ENCODE data around the gene FOXL3.
"Not testable (repeated sequence)": the region's sequence is repeated elsewhere in the genome, so short reads cannot be mapped to it uniquely, and the experiment has no call there.

Gene FOXL3

DNA sequence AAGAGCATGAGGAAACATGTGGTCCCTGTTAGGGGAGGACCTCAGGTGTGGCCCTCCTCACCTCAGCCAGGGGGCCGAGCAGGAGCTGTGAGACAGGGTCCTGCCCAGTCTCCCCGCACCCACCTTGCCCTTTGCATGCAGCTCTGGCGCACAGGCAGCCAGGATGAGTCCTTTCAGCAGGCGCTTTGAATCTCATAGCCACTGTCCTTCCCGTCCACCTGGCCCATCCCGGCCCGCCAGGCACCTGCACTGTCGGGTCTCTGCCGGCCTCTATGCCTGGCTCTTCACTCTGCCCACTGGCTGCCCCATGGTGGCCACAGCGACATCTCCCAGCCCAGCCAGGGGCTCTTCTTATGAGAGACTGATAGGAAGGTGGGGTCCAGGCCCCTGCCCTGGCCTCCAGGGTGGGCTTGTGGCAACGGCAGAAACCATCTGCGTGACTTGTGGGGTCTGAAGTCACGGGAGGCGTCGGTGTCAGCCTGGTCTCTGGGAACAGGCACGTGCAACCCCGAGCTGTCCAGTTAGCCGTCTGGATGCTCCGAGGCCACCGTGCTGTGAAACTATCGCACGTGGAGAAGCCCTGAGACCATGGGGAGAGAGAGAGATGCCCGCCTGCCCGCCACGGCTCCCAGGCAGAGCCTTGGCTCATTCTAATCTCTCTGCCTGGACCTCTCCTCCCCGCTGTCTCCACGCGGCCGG lies 37.4 kb downstream of the FOXL3 start:
- no peak for ATAC-seq

DNA sequence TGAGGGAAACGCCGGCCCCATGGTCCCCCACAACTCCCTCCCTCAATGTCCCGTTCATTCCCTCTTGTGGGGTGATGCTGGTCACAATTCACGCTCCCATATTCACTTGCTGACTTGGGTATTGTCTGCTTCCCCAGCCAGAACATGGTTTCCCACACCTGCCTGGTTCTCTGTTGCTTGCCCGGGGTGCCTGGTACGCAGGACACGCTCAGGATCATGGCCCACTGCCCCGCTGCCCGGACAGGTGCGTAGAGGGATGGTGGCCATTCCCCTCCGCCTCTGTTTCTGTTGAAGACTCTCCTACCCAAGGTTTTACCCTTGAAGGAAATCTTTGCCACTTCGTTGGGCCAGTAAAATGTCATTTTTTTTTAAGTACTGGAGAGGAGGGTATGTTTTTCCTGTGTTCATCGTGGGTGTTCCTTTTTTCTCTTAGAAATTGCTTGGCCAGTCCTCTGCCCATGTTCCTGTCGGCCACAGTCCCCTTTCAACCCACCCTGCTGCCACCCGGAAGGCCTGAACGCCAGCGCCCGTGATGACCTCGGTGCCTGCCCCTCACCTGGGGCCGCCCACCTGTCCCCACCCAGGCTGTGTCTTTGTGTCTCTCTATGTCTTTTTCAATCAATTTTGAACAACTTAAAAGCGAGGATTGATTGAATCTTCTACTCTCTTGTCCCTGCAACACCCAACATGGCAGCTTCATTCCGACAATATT lies 38.2 kb downstream of the FOXL3 start:
- no peak for DNase-seq
- H3K27me3 Mint-ChIP-seq, result no peaks in the 10 kb centered on the region
- no peak for ATAC-seq
- no peak overlapping the region for H3K4me3 Mint-ChIP-seq
- peaks cover 6% of the 10 kb centered on the region for H3K4me1 Mint-ChIP-seq
- H3K9me3 Mint-ChIP-seq, result peaks cover 0 to 10% of the 10 kb centered on the region in 2 donors
- peak overlapping the region in 1 of 2 donors; percentile 71 for H3K27ac Mint-ChIP-seq

More for the DNA sequence above, 37.4 kb downstream of the FOXL3 start:
- DNase-seq, result no peak
- Mint-ChIP-seq H3K9me3 (peaks cover 0 to 10% of the 10 kb centered on the region in 2 donors), H3K4me3 (no peak overlapping the region), H3K27ac (no peak overlapping the region), H3K27me3 (no peaks in the 10 kb centered on the region), H3K4me1 (peaks cover 8% of the 10 kb centered on the region)

DNA sequence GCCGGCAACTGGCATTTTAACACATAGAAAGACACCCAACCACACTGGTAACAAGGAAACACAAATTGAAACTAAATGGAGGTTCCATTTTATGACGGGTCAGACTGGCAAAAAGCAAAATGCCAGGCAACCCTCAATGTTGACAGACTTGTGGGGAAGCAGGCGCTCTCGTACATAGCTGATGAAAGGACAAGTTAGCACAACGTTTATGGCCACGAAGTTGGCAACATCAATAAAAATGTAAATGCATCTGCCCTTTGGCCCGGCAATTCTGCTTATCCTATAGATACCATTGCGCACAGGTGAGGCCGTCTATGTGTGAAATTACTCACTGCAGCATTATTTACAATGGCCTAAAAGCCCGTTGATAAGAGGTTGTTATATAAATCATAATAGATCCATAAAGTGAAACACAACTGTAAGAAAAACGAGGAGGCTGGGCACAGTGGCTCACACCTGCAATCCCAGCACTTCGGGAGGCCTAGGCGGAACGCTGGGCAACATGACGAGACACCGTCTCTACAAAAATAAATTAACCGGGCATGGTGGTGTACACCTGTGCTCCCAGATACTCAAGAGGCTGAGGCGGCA lies 39.8 kb downstream of the FOXL3 start:
- Mint-ChIP-seq H3K4me3 (no peak overlapping the region), H3K27ac (no peak overlapping the region), H3K9me3 (peaks cover 8 to 20% of the 10 kb centered on the region in 2 donors), H3K4me1 (peaks cover 13% of the 10 kb centered on the region), H3K27me3 (no peaks in the 10 kb centered on the region)
- ATAC-seq, result no peak
- DNase-seq, result no peak

DNA sequence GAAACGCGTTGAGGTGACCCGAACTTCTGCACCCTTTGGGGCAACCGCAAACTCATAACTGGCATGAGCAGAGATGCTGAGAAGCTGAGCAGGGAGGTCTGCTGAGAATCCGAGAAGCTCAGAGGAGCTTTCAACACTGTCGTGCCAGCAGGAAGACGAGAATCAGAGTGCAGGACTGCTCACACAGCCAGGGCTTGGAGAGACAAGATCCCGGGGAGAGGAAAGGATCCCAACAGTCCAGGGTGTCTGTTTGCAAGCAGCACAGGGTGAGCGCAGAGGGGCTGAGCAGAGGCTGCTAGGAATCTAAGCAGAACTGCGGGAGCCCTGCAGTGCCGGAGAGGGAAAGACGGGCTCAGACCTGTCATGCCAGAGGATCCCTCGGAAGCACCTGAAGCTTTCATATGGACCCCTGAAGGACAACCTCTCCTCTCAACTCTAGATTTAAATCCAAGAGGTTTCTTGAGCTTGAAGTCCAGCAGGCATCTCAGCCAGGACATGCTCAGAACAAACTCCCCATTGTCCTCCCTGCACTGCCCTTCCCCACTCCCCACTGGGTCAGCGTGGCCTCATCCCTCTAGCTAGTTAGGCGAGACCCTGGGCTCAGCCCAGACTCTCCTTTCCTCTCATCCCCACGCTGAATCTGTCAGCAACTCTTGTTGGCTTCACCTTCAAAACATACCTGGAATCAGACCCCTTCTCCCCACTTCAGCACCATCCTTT lies 40.7 kb downstream of the FOXL3 start:
- peaks cover 12 to 22% of the 10 kb centered on the region in 2 donors for H3K9me3 Mint-ChIP-seq
- peaks cover 11% of the 10 kb centered on the region for H3K4me1 Mint-ChIP-seq
- no peak overlapping the region for H3K27ac Mint-ChIP-seq
- no peaks in the 10 kb centered on the region for H3K27me3 Mint-ChIP-seq
- ATAC-seq (no peak), DNase-seq (no peak)
- H3K4me3 Mint-ChIP-seq, result no peak overlapping the region

DNA sequence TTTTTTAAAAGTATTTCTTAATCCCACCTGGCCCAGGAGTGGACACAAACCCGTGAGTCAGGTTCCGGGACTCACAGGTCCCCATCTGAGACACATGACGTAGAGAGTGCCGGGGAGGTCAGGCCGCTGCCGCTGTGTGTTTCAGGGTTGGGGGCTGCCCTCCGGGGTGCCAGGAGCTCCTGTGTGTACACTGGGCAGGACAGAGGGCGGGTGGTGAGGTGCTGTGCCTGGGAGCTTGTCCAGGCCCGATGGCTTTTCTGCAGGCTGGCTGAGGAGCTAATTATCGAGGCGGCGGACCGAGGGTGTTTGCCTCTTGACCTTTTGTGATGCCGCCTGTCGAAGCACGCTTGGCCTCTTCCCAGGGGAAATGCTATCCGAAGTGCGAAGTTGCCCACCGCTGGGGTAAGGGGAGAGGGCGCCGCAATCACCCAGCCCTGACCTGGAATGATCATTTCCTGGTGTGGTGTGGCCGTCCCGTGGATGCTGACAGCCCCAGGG lies 42.1 kb downstream of the FOXL3 start:
- H3K27me3 Mint-ChIP-seq, result no peaks in the 10 kb centered on the region
- DNase-seq, result no peak
- H3K9me3 Mint-ChIP-seq, result peaks cover 12 to 15% of the 10 kb centered on the region in 2 donors
- no peak overlapping the region for H3K27ac Mint-ChIP-seq
- no peak overlapping the region for H3K4me3 Mint-ChIP-seq
- H3K4me1 Mint-ChIP-seq, result peaks cover 14% of the 10 kb centered on the region
- ATAC-seq, result no peak

DNA sequence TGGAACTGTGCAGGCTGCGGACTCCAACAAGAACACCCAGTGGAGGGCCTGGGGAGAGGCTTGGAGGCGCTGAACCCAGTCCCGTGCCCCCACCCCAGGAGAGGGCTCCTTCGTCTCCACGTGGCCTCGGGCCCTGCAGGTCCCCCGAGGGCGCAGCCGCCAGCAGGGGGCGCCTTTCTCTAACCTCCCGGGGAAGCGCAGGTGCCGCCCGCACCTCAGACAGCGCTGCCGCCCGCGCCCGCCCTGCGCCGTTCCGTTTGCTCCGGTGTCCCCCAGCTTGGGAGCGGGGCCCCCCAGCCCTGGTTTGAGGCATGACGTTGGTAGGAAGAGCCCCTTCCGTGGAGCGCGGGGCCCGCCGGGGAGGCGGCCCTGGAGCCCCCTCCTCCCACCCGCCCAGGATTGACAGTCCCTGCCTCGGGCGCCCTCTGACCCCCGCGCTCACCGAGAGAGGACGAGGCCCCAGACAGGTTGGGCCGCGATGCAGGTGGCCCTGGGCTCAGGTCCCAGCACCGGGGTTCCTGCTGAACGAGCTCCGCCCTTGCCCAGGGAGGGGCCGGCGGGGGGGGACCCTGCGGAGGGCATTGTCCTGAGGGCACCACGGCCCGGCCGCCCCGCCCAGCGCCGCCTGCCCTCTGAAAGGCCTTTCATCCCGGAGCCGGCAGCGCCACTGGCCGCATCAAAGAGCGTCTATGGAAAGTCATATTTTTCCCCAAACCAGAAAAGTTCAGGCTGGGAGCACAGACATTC lies 42.8 kb downstream of the FOXL3 start:
- peak overlapping the region in 1 of 2 donors; percentile 68 for H3K4me3 Mint-ChIP-seq
- no peaks in the 10 kb centered on the region for H3K27me3 Mint-ChIP-seq
- H3K27ac Mint-ChIP-seq, result no peak overlapping the region
- DNase-seq, result peak; percentile 89 to 91
- H3K9me3 Mint-ChIP-seq, result peaks cover 12 to 15% of the 10 kb centered on the region in 2 donors
- H3K4me1 Mint-ChIP-seq, result peaks cover 22% of the 10 kb centered on the region
- peak; percentile 97 for ATAC-seq

DNA sequence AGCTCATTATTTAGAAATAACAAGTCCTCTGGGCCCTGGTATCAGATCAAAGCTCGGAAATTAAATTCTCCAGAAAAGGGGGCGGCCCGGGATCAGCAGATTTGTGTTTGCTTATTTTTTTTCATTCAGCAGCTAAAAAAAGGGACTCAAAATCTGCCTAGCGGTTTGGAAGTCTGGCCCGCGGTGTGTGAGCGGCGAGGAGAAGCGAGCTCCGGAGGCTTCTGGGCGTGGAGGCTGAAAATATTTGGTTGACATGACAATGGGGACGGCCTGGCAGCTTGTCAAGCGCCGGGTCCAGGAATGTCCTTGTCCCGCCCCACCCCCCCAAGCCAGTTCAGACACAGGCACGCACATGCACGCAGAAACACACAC lies 43.4 kb downstream of the FOXL3 start:
- DNase-seq (no peak), ATAC-seq (no peak)
- H3K4me1 Mint-ChIP-seq, result peaks cover 23% of the 10 kb centered on the region
- no peaks in the 10 kb centered on the region for H3K27me3 Mint-ChIP-seq
- peaks cover 12 to 15% of the 10 kb centered on the region in 2 donors for H3K9me3 Mint-ChIP-seq
- H3K4me3 Mint-ChIP-seq, result no peak overlapping the region
- H3K27ac Mint-ChIP-seq, result no peak overlapping the region

DNA sequence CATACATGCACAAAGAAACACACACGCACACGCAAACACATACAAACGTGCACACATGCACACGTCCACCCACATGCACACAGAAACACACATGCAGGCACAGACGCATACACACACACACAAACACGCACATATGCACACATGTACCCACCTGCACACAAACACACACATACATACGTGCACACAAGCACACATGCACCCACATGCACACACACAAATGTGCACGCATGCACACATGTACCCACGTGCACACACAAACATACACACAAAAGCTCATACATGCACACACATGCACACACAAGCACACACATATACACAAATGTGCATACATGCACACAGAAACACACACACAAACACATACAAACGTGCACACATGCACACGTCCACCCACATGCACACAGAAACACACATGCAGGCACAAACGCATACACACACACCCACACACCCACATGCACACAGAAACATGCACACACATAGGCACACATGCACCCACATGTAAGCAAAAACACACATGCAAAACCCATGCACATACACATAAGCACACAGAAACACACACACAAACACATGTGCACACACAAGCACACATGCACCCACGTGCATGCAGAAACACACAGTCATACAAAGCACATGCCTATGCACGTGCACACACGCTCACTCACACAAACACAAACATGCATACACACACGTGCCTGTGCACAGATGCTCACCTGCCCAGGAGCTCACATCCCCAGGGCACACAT lies 44.8 kb downstream of the FOXL3 start:
- Mint-ChIP-seq H3K9me3 (peaks cover 12 to 15% of the 10 kb centered on the region in 2 donors), H3K4me3 (peak overlapping the region; percentile 1 to 4), H3K27ac (no peak overlapping the region), H3K4me1 (peaks cover 23% of the 10 kb centered on the region), H3K27me3 (no peaks in the 10 kb centered on the region)
- ATAC-seq (no peak), DNase-seq (no peak)

DNA sequence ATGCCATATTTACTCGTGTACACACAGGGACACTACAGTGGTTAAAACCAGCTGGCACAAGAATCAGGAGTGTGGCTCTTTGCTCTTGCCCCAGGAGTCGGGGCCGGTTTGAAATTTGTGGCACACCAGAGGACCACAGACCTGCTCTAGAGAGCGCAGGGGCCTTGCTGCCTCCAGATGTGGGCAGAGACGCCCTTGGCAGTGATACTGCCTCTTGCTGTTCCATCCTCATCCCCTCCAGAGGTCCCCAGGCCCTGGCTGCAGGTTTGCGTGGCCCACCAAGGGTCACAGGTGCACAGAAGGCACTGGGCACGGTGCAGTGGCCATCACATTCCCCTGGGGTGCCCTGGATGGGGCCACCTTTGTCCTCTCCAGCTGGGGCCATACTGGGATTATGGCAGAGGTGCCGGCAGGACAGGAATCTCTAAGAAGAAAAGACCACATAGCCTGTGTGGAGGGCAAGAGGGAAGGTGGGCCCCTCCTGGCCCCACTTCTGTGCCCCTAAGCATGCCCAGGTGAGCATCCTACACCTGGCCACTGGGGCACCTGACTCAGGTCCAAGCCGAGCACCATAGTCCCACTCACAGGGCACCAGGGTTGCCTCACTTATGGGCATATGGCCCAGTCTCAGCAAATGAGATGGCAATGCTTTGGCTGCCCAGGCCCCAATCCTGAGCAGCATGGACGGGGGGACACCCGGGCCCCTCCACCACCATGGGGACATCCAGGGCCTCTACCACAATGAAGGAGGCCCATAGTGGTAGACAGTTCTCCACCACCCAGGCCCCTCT lies 45.6 kb downstream of the FOXL3 start:
- DNase-seq (no peak), ATAC-seq (no peak)
- H3K4me1 Mint-ChIP-seq, result peaks cover 23% of the 10 kb centered on the region
- H3K4me3 Mint-ChIP-seq, result no peak overlapping the region
- no peaks in the 10 kb centered on the region for H3K27me3 Mint-ChIP-seq
- peaks cover 12 to 15% of the 10 kb centered on the region in 2 donors for H3K9me3 Mint-ChIP-seq
- H3K27ac Mint-ChIP-seq, result no peak overlapping the region

DNA sequence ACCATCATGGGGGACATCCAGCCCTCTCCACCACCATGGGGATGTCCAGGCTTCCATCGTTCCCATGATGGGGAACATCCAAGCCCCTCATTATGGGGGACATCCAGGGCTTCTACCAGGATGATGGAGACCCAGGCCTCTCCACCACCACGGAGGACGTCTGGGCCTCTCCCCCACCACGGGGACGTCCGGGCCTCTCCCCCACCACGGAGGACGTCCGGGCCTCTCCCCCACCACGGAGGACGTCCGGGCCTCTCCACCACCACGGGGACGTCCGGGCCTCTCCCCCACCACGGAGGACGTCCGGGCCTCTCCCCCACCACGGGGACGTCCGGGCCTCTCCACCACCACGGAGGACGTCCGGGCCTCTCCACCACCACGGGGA lies 46.2 kb downstream of the FOXL3 start:
- not testable (repeated sequence) for ATAC-seq, H3K4me3 Mint-ChIP-seq, H3K27me3 Mint-ChIP-seq, DNase-seq, H3K27ac Mint-ChIP-seq
- peaks cover 12 to 15% of the 10 kb centered on the region in 2 donors for H3K9me3 Mint-ChIP-seq
- peaks cover 23% of the 10 kb centered on the region for H3K4me1 Mint-ChIP-seq

DNA sequence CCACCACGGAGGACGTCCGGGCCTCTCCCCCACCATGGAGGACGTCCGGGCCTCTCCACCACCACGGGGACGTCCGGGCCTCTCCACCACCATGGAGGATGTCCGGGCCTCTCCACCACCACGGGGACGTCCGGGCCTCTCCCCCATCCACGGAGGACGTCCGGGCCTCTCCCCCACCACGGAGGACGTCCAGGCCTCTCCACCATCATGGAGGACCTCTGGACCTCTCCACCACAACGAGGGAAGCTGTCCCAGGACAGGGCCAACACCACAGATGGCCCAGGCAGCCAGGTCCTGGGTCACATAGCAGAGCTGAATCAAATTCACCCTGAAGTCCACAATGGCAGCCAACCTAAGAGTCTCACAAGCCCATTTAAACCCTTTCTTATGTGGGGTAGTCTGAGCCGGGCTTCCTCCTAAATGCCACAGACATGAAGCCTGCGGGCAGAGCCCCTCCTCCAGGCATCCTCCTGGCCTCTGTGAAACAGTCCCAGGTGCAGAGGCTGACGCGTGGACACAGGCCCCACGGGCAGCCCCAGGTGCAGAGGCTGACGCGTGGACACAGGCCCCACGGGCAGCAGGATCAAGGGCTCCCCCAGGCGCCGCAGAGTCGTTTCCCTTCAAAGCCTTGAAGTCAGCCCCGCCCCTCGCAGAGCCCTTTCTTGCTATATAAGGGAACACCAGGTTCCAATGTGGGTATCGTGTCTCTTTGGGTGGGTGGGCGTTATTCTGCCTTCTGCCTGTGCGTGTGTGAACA lies 47.0 kb downstream of the FOXL3 start:
- no peak for ATAC-seq
- H3K4me3 Mint-ChIP-seq, result no peak overlapping the region
- H3K27ac Mint-ChIP-seq, result no peak overlapping the region
- H3K9me3 Mint-ChIP-seq, result peaks cover 12 to 15% of the 10 kb centered on the region in 2 donors
- no peaks in the 10 kb centered on the region for H3K27me3 Mint-ChIP-seq
- peaks cover 23% of the 10 kb centered on the region for H3K4me1 Mint-ChIP-seq
- DNase-seq, result no peak

DNA sequence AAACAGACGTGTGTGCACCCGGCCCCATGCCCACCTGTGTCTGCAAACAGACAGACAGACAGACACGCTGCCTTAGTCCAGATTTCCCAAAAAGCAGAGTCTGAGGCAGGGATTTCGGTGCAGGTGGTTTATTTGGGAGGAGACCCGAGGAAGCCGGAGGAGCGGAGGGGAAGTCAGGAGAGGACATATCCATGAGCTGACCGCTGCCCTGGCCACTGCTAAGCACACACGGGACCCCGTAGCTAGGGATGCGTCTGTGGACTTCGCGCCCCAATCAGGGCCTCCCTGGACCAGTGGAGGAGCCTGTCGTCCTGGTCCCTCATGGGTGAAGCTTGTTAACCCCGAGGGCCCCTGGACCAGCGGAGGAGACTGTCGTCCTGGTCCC lies 47.6 kb downstream of the FOXL3 start:
- no peak overlapping the region for H3K27ac Mint-ChIP-seq
- H3K27me3 Mint-ChIP-seq, result no peaks in the 10 kb centered on the region
- no peak overlapping the region for H3K4me3 Mint-ChIP-seq
- DNase-seq (no peak), ATAC-seq (no peak)
- H3K4me1 Mint-ChIP-seq, result peaks cover 25% of the 10 kb centered on the region
- H3K9me3 Mint-ChIP-seq, result peaks cover 12 to 15% of the 10 kb centered on the region in 2 donors

DNA sequence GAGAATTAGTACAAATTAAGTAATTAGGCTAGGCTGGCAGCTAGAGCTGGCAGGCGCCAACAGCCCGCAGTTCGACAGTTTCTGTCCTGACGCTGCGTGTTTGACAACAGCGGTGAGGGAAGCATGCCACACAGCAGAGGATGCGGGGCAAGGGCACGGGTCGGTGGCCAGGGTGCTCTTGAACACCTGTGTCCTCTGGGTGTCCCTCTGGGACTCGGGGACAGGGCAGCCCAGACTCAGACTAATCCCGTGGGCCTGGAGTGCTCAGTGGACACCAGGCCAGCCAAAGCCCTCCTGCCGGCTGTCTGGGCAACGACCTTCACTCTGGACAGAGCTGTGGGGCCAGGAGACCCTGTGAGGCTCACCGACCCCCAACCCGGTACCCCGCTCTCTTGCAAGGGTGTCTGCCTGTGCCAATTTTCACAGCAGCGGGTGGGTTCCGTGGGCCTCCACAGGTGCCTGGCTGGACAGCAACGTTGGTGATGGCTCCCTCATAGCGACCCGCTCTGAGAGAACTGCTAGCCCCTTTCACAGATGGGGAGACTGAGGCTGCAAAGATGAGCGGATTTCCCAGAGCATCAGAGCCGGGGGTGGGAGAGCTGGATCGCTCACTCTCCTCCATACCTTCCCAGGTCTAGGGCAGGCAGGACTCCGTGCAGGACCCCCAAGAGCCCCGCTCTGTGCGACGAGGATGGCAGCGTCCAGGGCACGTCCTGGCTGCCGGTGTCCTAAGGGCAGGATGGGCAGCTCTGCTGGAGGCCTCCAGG lies 48.5 kb downstream of the FOXL3 start:
- H3K27me3 Mint-ChIP-seq, result no peaks in the 10 kb centered on the region
- no peak for DNase-seq
- peaks cover 34% of the 10 kb centered on the region for H3K4me1 Mint-ChIP-seq
- H3K4me3 Mint-ChIP-seq, result no peak overlapping the region
- ATAC-seq, result no peak
- peaks cover 12 to 15% of the 10 kb centered on the region in 2 donors for H3K9me3 Mint-ChIP-seq
- no peak overlapping the region for H3K27ac Mint-ChIP-seq

Measured in stimulated activated naive CD8-positive, alpha-beta T cell treated with anti-CD3 and anti-CD28 coated beads, Interleukin-15, amount 100 ng/mL, for 72 hours (primary cell).